SK-N-SH treated with all-trans-retinoic acid at 6 μM for 48 hours (cell line): Measurements from ENCODE around the gene VWC2L.

Source experiments
- ATAC-seq: fragments of 200-7000 bp; cut with Tn5 transposase; 3 replicates; pipeline ENCODE4 v1.9.1; 2020; ENCODE audit warnings: mild to moderate bottlenecking, moderate library complexity
- ARNTL ChIP-seq: fragments of 450-650 bp; formaldehyde crosslinking; IDR thresholded peaks from 2 replicates; pipeline ENCODE4 v1.5.0; 2020; ENCODE audit warnings: low read depth, mild to moderate bottlenecking, moderate library complexity, borderline replicate concordance
- BACH2 ChIP-seq: fragments of 250-450 bp; sonication (Bioruptor Pico); IDR thresholded peaks from 2 replicates; pipeline ENCODE4 v1.9.0; 2021; ENCODE audit warnings: mild to moderate bottlenecking, borderline replicate concordance
- CREB5 ChIP-seq: fragments of 250-450 bp; sonication (Bioruptor Pico); IDR thresholded peaks from 2 replicates; pipeline ENCODE4 v1.5.1; 2020; ENCODE audit warnings: low read depth, mild to moderate bottlenecking, moderate library complexity
- CSRNP3 ChIP-seq: fragments of 250-450 bp; sonication (Bioruptor Pico); IDR thresholded peaks from 2 replicates; pipeline ENCODE4 v1.5.1; 2021; ENCODE audit warnings: mild to moderate bottlenecking, moderate library complexity
- ESRRG ChIP-seq: fragments of 250-450 bp; sonication (Bioruptor Pico); IDR thresholded peaks from 2 replicates; pipeline ENCODE4 v1.6.1; 2021; ENCODE audit warnings: mild to moderate bottlenecking
- GLIS3 ChIP-seq: fragments of 250-450 bp; sonication (Bioruptor Pico); IDR thresholded peaks from 2 replicates; pipeline ENCODE4 v1.5.0; 2020; ENCODE audit warnings: mild to moderate bottlenecking, moderate library complexity
- ISL1 ChIP-seq: fragments of 250-450 bp; sonication (Bioruptor Pico); IDR thresholded peaks from 2 replicates; pipeline ENCODE4 v2.1.2; 2022; ENCODE audit warnings: mild to moderate bottlenecking, moderate library complexity
- OSR1 ChIP-seq: fragments of 250-450 bp; sonication (Bioruptor Pico); IDR thresholded peaks from 2 replicates; pipeline ENCODE4 v1.8.0; 2022; ENCODE audit warnings: moderate library complexity, mild to moderate bottlenecking, inconsistent platforms
- PATZ1 ChIP-seq: fragments of 250-450 bp; sonication (Bioruptor Pico); IDR thresholded peaks from 2 replicates; pipeline ENCODE4 v1.8.0; 2020; ENCODE audit warnings: mild to moderate bottlenecking, moderate library complexity, borderline replicate concordance
- PPARA ChIP-seq: fragments of 250-450 bp; sonication (Bioruptor Pico); IDR thresholded peaks from 2 replicates; pipeline ENCODE4 v1.5.0; 2020; ENCODE audit warnings: mild to moderate bottlenecking, borderline replicate concordance
- RARB ChIP-seq: fragments of 250-450 bp; sonication (Bioruptor Pico); IDR thresholded peaks from 2 replicates; pipeline ENCODE4 v1.8.0; 2021; ENCODE audit warnings: mild to moderate bottlenecking, moderate library complexity
- SNAI2 ChIP-seq: fragments of 250-450 bp; sonication (Bioruptor Pico); IDR thresholded peaks from 2 replicates; pipeline ENCODE4 v1.5.0; 2020; ENCODE audit warnings: mild to moderate bottlenecking, moderate library complexity
- TCF4 ChIP-seq: fragments of 250-450 bp; sonication (Bioruptor Pico); IDR thresholded peaks from 2 replicates; pipeline ENCODE4 v1.8.0; 2021; ENCODE audit warnings: mild to moderate bottlenecking, moderate library complexity, borderline replicate concordance
- TOX ChIP-seq: fragments of 250-450 bp; sonication (Bioruptor Pico); IDR thresholded peaks from 2 replicates; pipeline ENCODE4 v1.8.0; 2021; ENCODE audit warnings: mild to moderate bottlenecking, moderate library complexity, borderline replicate concordance
- ZC3H10 ChIP-seq: fragments of 250-450 bp; sonication (Bioruptor Pico); IDR thresholded peaks from 2 replicates; pipeline ENCODE4 v1.5.1; 2021; ENCODE audit warnings: mild to moderate bottlenecking, moderate library complexity
- ZFP3 ChIP-seq: fragments of 250-450 bp; sonication (Bioruptor Pico); IDR thresholded peaks from 2 replicates; pipeline ENCODE4 v1.5.0; 2020; ENCODE audit warnings: mild to moderate bottlenecking, moderate library complexity
- ZFP30 ChIP-seq: fragments of 450-650 bp; formaldehyde crosslinking; IDR thresholded peaks from 2 replicates; pipeline ENCODE4 v1.5.0; 2022; ENCODE audit warnings: mild to moderate bottlenecking, moderate library complexity
- ZNF565 ChIP-seq: fragments of 450-650 bp; formaldehyde crosslinking; conservative IDR thresholded peaks from 2 replicates; pipeline ENCODE4 v1.5.0; 2020; ENCODE audit warnings: low read depth, mild to moderate bottlenecking, moderate library complexity
- ZNF70 ChIP-seq: fragments of 450-650 bp; formaldehyde crosslinking; IDR thresholded peaks from 2 replicates; pipeline ENCODE4 v1.5.0; 2020; ENCODE audit warnings: mild to moderate bottlenecking, moderate library complexity
- ZNF8 ChIP-seq: fragments of 450-650 bp; formaldehyde crosslinking; IDR thresholded peaks from 2 replicates; pipeline ENCODE4 v1.5.0; 2020; ENCODE audit warnings: mild to moderate bottlenecking, moderate library complexity
- TF ChIP-seq, protein P1 (sequence below): fragments of 250-450 bp; sonication (Bioruptor Pico); IDR thresholded peaks from 2 replicates; pipeline ENCODE4 v1.8.0; 2021; ENCODE audit warnings: low read depth, mild to moderate bottlenecking, moderate library complexity, borderline replicate concordance

The VWC2L gene

DNA sequence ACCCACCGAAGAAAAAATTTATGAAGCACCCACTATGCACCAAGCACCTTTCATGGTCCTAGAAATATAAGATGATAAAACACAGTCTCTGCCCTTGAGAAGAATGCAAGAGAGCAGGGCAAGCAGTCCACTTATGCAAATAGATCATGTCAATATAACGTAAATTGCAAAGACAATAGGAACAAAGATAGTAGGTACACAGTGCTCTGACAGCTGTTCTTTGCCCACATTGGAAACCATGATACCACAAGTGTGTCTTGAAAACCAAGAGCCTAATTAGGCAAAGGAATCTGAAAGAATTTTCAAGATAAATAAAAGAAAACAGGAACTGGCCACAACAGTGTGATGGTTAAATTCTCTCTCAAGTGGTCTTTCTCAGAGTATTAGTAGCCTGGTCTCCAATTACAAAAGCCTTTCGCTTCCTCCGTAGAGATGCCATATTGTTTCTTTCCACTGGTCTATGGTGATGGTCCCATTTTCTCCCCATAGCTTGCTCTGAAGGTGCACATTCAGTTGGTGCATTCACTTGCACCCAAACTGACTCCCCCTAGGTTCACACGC is 108.5 kb downstream of the VWC2L start:
- TF ChIP-seq ZNF565 (no peak), TCF4 (CRISPR knock-in tag) (no peak), ZFP30 (CRISPR knock-in tag) (no peak), RARB (CRISPR knock-in tag) (no peak), ZNF8 (no peak), ZFP3 (CRISPR knock-in tag) (no peak), ESRRG (CRISPR knock-in tag) (no peak), PATZ1 (no peak), PPARA (no peak), SNAI2 (CRISPR knock-in tag) (no peak), ZNF70 (CRISPR knock-in tag) (no peak), CREB5 (CRISPR knock-in tag) (no peak), GLIS3 (CRISPR knock-in tag) (no peak), BACH2 (CRISPR knock-in tag) (no peak), ARNTL (CRISPR knock-in tag) (no peak), ZC3H10 (CRISPR knock-in tag) (no peak)
- TF ChIP-seq, protein P1, sequence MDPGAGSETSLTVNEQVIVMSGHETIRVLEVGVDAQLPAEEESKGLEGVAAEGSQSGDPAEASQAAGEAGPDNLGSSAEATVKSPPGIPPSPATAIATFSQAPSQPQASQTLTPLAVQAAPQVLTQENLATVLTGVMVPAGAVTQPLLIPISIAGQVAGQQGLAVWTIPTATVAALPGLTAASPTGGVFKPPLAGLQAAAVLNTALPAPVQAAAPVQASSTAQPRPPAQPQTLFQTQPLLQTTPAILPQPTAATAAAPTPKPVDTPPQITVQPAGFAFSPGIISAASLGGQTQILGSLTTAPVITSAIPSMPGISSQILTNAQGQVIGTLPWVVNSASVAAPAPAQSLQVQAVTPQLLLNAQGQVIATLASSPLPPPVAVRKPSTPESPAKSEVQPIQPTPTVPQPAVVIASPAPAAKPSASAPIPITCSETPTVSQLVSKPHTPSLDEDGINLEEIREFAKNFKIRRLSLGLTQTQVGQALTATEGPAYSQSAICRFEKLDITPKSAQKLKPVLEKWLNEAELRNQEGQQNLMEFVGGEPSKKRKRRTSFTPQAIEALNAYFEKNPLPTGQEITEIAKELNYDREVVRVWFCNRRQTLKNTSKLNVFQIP (CRISPR knock-in tag), result no peak
- TF ChIP-seq, all 23 proteins: peak for 0
- ATAC-seq, result no peak

- no peak for ATAC-seq
- TF ChIP-seq CSRNP3 (CRISPR knock-in tag) (no peak), ZFP3 (CRISPR knock-in tag) (no peak), ZC3H10 (CRISPR knock-in tag) (no peak), TCF4 (CRISPR knock-in tag) (no peak), ISL1 (CRISPR knock-in tag) (no peak), TOX (CRISPR knock-in tag) (no peak)
- TF ChIP-seq, protein P1 (CRISPR knock-in tag), result no peak
Observed at GRCh38 chr2:214529021-214529420, 118.2 kb downstream of the VWC2L start.

GRCh38 chr2:214529514-214529913 is 118.7 kb downstream of the VWC2L start:
- no peak for ATAC-seq
- no peak for TF ChIP-seq RARB (CRISPR knock-in tag)
- TF ChIP-seq, protein P1 (CRISPR knock-in tag), result no peak
- TF ChIP-seq SNAI2 (CRISPR knock-in tag), result no peak
- no peak for TF ChIP-seq OSR1 (CRISPR knock-in tag)
- TF ChIP-seq CSRNP3 (CRISPR knock-in tag), result no peak
- TF ChIP-seq ZC3H10 (CRISPR knock-in tag), result no peak
- no peak for TF ChIP-seq ZFP30 (CRISPR knock-in tag)
- TF ChIP-seq ZFP3 (CRISPR knock-in tag), result no peak
- no peak for TF ChIP-seq ARNTL (CRISPR knock-in tag)
- no peak for TF ChIP-seq TCF4 (CRISPR knock-in tag)
- no peak for TF ChIP-seq PATZ1
- TF ChIP-seq ZNF565, result no peak
- TF ChIP-seq PPARA, result no peak
- TF ChIP-seq ESRRG (CRISPR knock-in tag), result no peak
- TF ChIP-seq, all 23 proteins: peak for 0
